ENCODE results near the gene THOC7.

Gene THOC7

DNA sequence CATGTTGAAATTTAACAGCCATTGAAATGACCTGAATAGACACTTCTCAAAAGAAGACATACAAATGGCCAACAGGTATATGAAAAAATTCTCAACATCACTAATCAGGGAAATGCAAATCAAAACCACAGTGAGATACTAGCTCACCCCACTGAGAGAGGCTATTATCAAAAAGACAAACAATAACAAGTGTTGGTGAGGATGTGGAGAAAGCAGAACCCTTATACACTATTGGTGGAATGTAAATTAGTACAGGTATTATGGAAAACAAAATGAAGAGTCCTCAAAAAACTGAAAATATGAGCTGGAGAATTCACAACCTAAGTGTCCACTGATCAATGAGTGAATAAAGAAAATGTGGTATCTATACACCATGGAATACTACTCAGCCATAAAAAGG, 21.5 kb downstream of the THOC7 start:
- no peak for DNase-seq (ENCODE audit: low read depth in 2 of 2)

DNA sequence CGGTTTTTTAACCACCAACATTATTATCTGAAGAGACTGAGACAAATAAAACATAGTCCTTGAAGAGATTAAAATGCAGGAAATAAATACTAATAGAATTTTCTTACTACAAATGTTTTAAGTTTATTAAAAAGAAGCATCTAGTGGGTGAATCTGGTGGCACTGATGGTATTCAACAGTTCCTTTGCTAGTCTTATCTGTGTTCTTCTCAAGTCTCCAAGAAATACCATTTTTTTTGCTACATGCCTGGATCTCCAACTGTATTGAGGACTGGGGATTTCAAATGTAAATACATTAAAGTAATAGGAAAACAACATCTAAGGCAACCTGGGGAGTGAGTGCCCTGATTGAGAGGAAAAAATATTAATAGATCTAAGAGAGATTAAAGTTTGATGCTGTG, 21.9 kb downstream of the THOC7 start:
- no peak for DNase-seq (ENCODE audit: low read depth in 2 of 2)

DNA sequence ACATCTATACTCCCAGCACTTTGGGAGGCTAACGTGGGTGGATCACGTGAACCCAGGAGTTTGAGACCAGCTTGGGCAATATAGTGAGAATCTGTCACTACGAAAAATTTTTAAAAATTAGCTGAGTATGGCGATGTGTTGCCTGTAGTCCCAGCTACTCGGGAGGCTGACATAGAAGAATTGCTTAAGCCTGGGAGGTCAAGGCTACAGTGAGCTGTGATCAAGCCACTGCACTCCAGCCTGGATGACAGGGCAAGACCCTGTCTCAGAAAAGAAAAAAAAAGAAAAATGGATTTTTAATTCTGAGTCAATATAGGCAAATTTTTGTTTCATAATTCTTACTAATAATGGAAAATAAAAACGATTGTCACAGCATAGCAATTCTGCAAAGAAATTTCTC, 31.2 kb downstream of the THOC7 start:
- no peak for DNase-seq (ENCODE audit: low read depth in 2 of 2)

DNA sequence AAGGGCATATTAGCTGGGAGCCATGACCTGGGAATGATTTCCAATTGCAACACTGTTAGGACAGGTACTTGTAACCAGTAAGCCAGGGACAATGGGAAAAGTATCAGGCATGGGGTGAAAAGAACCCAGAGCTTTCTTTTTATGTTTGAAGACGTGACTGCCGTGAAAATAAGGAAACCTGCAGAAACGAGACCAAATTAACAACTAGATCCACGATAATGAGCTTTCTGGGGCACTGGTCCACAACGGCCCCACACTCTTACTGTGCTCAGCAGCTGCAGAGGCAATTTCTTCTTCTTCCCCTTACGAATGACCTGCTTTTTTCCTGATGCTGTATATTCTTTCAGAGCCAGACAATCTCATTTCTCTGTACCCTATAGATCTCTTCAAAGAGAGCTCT, 33.1 kb downstream of the THOC7 start:
- DNase-seq (ENCODE audit: low read depth in 2 of 2), result no peak

DNA sequence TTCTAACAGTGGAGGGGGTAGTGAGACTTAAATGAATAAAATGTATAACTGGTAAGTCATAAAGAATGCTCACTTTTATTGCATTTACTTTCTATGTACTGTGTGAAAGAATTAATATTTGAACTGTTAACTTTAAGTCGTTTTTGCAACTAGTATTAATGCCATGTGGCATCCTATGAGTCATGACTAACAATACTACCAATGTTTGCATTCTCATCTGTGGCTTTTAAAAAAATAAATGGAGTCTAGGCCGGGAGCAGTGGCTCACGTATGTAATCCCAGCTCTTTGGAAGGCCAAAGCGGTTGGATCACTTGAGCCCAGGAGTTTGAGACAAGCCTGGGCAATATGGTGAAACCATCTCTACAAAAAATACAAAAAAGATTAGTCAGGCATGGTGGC, 39.3 kb downstream of the THOC7 start:
- DNase-seq (ENCODE audit: low read depth in 2 of 2), result no peak

DNA sequence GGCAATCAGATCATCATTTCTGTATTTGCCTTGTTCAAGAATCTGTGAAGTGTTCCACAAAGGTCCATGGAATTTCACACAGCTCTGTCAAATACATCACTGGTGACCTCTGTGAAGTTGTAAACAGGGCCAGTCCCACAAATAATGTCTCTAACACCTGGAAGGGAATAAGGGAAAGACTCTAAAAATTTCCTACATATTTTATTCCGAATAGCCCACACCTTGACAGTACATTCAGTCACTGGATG, 44.5 kb downstream of the THOC7 start, which contains the start of gene C3orf49:
TSS of gene C3orf49 (plus strand) at position 149 of the 248 bp plus-strand sequence. CDS start 173 bp downstream, outside the sequence.
- DNase-seq (ENCODE audit: low read depth in 2 of 2), result no peak

DNA sequence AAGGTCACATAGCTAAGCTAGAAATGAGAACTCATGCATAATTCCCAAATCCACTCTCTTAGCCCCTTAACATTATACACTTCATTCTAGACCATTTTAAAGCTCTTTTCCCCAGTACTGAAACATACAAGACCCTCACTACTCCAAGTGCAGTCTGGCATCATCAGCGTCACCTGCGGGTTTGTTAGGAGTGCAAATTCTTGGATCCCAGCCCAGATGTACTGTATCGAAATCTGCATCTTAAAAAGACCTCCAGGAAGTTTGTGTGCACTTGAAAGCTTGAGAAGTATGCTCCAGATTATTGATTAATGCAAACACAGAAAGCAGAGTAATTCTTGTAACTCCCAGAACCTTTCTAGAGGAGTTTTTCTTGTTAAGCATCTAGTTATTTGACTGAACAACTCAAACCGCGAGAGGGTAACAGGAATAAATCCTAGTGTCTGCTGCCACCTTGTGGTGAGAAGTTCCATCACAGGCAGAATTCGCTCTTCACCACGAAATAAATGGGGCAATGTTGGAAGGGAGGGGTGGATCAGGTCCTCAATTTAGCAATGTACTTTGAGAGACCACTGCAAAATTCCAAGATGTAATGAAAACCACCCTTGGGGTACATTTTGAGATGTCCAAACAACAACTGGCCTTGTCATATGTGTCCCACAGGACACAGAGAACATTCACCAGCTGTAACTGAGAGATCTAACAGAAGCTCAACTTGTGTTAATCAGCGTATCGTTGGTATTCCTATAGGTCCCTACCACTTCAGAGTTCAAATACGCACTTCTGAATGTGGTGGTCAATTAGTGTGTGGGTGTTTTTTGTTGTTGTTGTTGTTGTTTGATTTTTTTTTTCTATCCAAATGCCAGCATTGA, 45.1 kb downstream of the THOC7 start:
- DNase-seq (ENCODE audit: low read depth in 2 of 2), result peak; percentile 10 to 21

DNA sequence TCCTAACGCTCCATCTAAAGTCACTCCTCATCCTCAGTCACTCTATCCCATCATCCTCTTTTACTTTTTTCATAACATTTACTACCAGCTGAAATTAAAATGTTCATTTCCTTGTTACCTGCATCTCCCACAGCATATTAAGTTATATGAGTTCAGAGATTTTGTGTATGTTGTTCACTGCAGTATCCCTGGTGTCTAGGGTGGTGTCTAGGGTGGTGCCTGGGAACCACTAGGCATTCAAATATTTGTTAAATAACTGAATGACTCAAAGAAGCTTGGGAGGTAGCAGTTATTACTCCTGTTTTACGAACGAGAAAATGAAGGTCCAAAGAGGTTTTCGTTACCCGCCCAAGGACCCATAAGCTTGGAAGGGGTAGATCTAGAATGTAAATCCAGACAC, 46.4 kb downstream of the THOC7 start:
- no peak for DNase-seq (ENCODE audit: low read depth in 2 of 2)

DNA sequence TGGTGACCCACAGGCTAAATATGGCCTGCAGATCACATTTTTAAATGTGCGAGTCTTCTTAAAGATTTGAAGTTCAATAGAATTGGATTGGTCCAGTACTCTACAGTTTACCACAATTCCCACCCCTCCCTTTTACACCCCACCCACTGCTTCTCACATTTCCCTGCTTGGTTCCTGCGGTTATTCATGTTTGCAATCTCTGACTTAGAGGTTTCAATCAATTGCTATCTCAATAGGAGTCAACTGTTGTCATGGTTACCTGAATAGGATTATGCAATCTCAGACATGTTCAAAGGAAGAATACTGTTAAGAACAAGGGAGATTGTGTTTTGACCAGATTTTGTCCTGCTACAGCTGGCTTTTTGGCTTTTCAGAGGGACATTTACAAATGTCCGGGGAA, 49.4 kb downstream of the THOC7 start:
- no peak for DNase-seq (ENCODE audit: low read depth in 2 of 2)

DNA sequence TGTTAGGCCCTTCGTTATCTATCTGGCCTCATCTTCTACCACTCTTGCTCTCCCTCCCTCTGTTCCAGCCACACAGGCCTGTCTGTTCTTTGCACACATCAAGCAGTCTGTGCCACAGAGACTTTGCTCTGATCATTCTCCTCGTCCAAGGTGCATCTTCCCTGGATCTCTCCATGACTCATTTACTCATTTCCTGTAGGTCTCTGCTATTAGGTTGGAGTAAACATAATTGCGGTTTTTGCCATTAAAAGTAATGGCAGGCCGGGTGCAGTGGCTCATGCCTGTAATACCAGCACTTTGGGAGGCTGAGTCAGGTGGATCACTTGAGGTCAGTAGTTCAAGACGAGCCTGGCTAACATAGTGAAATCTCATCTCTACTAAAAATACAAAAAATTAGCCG, 54.0 kb downstream of the THOC7 start:
- no peak for DNase-seq (ENCODE audit: low read depth in 2 of 2)

DNA sequence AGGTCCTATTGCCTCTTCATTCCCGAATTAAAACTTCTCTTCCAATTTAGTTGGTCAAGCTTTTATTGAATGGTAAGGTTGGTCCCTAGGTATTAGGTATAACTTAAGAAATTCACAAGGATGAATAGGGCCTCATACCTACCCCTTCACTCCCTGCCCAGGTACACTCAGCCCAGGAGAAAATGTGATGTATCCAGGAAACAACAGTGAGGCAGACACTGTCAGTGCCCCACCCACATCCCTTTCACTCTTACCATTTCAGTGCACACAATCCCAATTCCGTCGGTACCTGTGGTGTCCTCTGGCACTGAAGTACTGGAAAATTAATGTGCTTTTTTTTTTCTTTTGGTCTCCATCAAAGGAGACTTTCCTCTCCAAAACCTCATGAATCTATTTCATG, 55.0 kb downstream of the THOC7 start:
- DNase-seq (ENCODE audit: low read depth in 2 of 2), result no peak

DNA sequence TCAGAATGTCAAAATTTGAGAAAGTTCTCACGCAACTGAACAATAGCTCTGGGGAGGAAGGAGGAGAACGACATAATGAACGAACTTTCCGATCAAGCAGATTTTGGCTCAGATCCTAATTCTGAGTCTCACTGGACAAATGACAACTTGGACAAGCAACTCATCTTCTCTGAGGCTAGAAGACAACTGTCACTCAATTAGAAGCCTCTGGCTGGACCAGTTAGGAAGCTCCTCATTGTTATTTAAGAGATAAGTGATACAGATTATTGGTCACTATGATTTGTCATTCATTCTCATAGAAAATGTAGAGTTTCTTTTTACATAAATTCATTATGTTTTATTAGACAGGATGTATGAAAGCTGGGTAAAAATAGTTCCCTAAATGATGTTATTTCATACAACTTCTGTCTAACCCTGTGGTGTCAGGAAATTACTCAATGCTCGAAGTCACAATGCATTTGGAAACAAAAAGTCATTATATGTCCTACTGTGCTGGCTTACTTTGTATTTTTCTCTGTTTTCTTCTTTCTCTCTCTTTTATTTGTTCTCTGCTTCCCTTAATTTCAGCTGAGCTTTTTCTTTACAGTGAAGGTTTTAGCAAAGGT, 55.5 kb downstream of the THOC7 start:
- DNase-seq (ENCODE audit: low read depth in 2 of 2), result no peak

DNA sequence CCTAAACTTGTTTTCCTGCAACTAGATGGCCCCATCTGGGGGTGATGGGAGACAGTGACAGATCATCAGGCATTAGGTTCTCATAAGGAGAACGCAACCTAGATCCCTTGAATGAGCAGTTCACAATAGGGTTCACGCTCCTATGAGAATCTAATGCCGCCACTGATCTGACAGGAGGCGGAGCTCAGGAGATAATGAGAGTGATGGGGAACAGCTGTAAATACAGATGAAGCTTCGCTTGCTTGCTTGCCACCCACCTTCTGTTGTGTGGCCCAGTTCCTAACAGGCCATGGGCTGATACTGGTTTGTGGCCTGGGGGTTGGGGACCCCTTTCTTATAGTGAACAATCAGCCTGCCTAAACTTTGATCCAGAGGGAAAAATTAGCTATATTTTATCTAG, 59.7 kb downstream of the THOC7 start:
- no peak for DNase-seq (ENCODE audit: low read depth in 2 of 2)

DNA sequence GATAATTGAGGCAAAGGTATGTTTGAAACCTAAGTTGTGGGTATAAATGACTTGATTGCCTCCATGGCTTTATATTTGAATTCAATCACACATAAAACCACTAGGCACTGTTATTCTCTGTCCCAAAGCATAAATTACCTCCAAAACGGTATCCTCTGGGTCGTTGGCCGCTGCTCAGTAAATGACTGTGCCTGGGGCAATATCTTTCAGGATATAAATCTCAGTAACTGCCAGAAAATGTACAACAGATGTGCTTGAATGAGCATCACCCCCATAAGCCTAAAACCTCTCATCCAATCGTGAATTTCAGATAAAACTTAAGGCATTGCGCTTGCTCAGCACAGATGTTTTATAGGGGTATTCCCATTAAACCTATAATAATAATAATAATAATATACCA, 63.5 kb downstream of the THOC7 start:
- DNase-seq (ENCODE audit: low read depth in 2 of 2), result no peak

DNA sequence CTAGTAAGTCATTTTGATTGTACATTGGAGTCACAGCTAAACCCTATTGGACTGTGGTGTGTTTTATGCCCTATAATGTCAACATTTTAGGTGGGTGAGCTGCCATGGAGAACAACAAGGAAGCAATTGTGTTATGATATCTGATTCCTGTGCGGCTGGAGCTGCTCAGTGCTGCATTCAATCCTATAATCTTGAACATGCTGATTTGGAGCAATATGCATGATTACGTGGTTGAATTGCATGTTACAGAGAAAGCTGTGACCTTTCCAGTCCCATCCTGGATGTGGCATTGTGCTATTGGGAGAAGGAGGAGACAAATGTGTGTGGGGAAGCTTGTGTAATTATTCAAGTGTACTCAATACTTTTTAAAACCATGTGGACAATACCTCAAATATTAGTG, 64.7 kb downstream of the THOC7 start:
- DNase-seq (ENCODE audit: low read depth in 2 of 2), result no peak

DNA sequence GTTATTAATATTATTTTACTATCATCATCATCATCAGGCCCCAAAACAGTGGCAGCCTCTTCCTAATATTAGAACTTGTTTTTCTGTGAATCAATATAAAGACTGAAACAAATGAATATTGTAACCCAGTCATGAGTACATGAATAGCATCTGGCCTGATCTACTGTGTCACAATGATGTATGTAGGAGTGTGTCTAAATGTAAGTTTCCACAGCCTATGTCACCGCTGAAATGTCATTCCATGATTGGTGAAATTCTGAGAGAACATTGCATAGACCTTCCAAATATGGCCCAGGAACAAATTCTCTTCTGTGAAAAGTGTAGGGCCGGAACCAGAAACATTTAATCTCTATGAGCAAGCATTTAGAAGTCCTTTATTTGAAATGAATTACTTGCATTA, 65.1 kb downstream of the THOC7 start:
- no peak for DNase-seq (ENCODE audit: low read depth in 2 of 2)

DNA sequence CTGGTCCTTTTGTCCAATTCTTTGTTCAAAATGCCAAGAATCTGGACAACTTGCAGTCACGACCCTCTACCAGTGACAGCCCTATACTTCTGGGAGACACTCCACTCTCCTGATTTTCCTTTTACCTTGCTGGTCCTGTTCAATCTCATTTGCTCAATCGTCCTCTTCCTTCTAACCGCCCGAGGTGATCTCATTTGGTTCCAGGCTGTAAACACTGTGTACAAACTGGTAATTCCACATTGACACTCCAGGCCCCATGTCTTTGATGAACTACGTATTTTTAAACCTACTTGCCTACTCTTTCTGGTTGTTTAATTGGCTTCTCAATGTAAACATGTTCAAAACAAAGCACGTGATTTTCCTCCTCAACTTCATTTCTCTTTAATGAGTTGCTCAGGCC, 68.2 kb downstream of the THOC7 start:
- DNase-seq (ENCODE audit: low read depth in 2 of 2), result no peak

DNA sequence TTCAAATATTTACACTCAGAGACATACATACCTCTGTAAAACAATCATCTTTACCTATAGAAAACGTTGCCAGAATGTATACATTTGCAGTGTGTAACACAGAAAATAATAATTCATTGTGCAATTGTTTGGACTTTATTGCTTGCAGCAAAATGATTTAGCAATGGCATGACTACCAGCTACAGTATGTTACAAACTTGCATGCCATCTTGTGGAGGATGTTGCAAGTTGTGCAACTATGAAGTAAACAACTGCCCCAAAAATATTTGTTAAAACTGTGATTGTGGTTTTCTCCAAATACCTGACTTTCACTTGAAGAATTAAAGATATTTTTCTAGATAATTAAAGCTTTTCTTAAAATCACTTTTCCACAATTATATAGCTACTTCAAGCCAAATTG, 71.6 kb downstream of the THOC7 start:
- DNase-seq (ENCODE audit: low read depth in 2 of 2), result no peak
